ENCODE measurements around the gene DSTYK. TPM values are rescaled to one million over a fixed set of nuclear protein-coding genes. Genes with fewer than 3 reads are reported as not detected.

DSTYK gene
- 1 to 10 TPM; 9.8 to 10.0 TPM for total RNA-seq

GRCh38 chr1:205211169-205211838 is at the start of gene DSTYK:
TSS of gene DSTYK (minus strand) at chr1:205211702. CDS start at chr1:205211535, 167 bp downstream.
- Mint-ChIP-seq H3K36me3 (ENCODE audit: low read depth) (peaks cover 4% of the 10 kb centered on the region), H3K27ac (peak within 1 kb of the TSS; percentile 98), H3K9me3 (no peaks in the 10 kb centered on the region), H3K4me3 (peak within 1 kb of the TSS; percentile 93), H3K4me1 (peaks cover 17% of the 10 kb centered on the region), H3K27me3 (no peaks in the 10 kb centered on the region)
- peak; percentile 84 for ATAC-seq (replicated peaks)

GRCh38 chr1:205259998-205260397 is 48.5 kb upstream of the DSTYK start:
- Mint-ChIP-seq H3K9me3 (no peaks in the 10 kb centered on the region), H3K27ac (no peak overlapping the region), H3K27me3 (no peaks in the 10 kb centered on the region), H3K4me1 (peaks cover 5% of the 10 kb centered on the region), H3K4me3 (no peak overlapping the region), H3K36me3 (ENCODE audit: low read depth) (no peaks in the 10 kb centered on the region)
- ATAC-seq (replicated peaks) = no peak

GRCh38 chr1:205259324-205259832 is 47.9 kb upstream of the DSTYK start:
- Mint-ChIP-seq H3K27me3 (no peaks in the 10 kb centered on the region), H3K27ac (no peak overlapping the region), H3K9me3 (no peaks in the 10 kb centered on the region), H3K36me3 (ENCODE audit: low read depth) (no peaks in the 10 kb centered on the region), H3K4me3 (no peak overlapping the region), H3K4me1 (peaks cover 5% of the 10 kb centered on the region)
- no peak for ATAC-seq (replicated peaks)

GRCh38 chr1:205258719-205259118 is 47.2 kb upstream of the DSTYK start:
- no peaks in the 10 kb centered on the region for H3K9me3 Mint-ChIP-seq
- no peaks in the 10 kb centered on the region for H3K27me3 Mint-ChIP-seq
- ATAC-seq (replicated peaks) = no peak
- no peak overlapping the region for H3K27ac Mint-ChIP-seq
- H3K4me1 Mint-ChIP-seq = peaks cover 5% of the 10 kb centered on the region
- H3K36me3 Mint-ChIP-seq (ENCODE audit: low read depth) = no peaks in the 10 kb centered on the region
- H3K4me3 Mint-ChIP-seq = no peak overlapping the region

- Mint-ChIP-seq H3K27ac (no peak overlapping the region), H3K27me3 (no peaks in the 10 kb centered on the region), H3K9me3 (no peaks in the 10 kb centered on the region), H3K36me3 (ENCODE audit: low read depth) (no peaks in the 10 kb centered on the region), H3K4me1 (peaks cover 5% of the 10 kb centered on the region), H3K4me3 (no peak overlapping the region)
- ATAC-seq (replicated peaks) = no peak
Observed at GRCh38 chr1:205258261-205258691, 46.8 kb upstream of the DSTYK start.

- Mint-ChIP-seq H3K36me3 (ENCODE audit: low read depth) (no peaks in the 10 kb centered on the region), H3K9me3 (no peaks in the 10 kb centered on the region), H3K4me1 (peaks cover 5% of the 10 kb centered on the region), H3K27ac (no peak overlapping the region), H3K4me3 (no peak overlapping the region), H3K27me3 (no peaks in the 10 kb centered on the region)
- ATAC-seq (replicated peaks) = no peak
Observed at GRCh38 chr1:205257735-205258134, 46.2 kb upstream of the DSTYK start.

GRCh38 chr1:205256951-205257625 is 45.6 kb upstream of the DSTYK start:
- Mint-ChIP-seq H3K4me3 (no peak overlapping the region), H3K9me3 (no peaks in the 10 kb centered on the region), H3K27me3 (no peaks in the 10 kb centered on the region), H3K27ac (no peak overlapping the region), H3K4me1 (peaks cover 5% of the 10 kb centered on the region), H3K36me3 (ENCODE audit: low read depth) (no peaks in the 10 kb centered on the region)
- no peak for ATAC-seq (replicated peaks)

- Mint-ChIP-seq H3K4me1 (peaks cover 5% of the 10 kb centered on the region), H3K27ac (peak overlapping the region; percentile 36), H3K36me3 (ENCODE audit: low read depth) (no peaks in the 10 kb centered on the region), H3K4me3 (no peak overlapping the region), H3K9me3 (no peaks in the 10 kb centered on the region), H3K27me3 (no peaks in the 10 kb centered on the region)
- ATAC-seq (replicated peaks) = peak; percentile 97
Observed at GRCh38 chr1:205255941-205256780, 44.7 kb upstream of the DSTYK start.

GRCh38 chr1:205251576-205251975 is 40.1 kb upstream of the DSTYK start:
- Mint-ChIP-seq H3K4me1 (peaks cover 5% of the 10 kb centered on the region), H3K9me3 (no peaks in the 10 kb centered on the region), H3K4me3 (no peak overlapping the region), H3K36me3 (ENCODE audit: low read depth) (no peaks in the 10 kb centered on the region), H3K27ac (no peak overlapping the region), H3K27me3 (no peaks in the 10 kb centered on the region)
- ATAC-seq (replicated peaks) = no peak

GRCh38 chr1:205250699-205251098 is 39.2 kb upstream of the DSTYK start:
- Mint-ChIP-seq H3K4me1 (peaks cover 6% of the 10 kb centered on the region), H3K27ac (no peak overlapping the region), H3K36me3 (ENCODE audit: low read depth) (no peaks in the 10 kb centered on the region), H3K9me3 (no peaks in the 10 kb centered on the region), H3K27me3 (no peaks in the 10 kb centered on the region), H3K4me3 (no peak overlapping the region)
- no peak for ATAC-seq (replicated peaks)

GRCh38 chr1:205249651-205250050 is 38.1 kb upstream of the DSTYK start:
- Mint-ChIP-seq H3K36me3 (ENCODE audit: low read depth) (no peaks in the 10 kb centered on the region), H3K4me1 (peaks cover 6% of the 10 kb centered on the region), H3K4me3 (no peak overlapping the region), H3K9me3 (no peaks in the 10 kb centered on the region), H3K27ac (no peak overlapping the region), H3K27me3 (no peaks in the 10 kb centered on the region)
- ATAC-seq (replicated peaks) = no peak

GRCh38 chr1:205248793-205249601 is 37.5 kb upstream of the DSTYK start:
- Mint-ChIP-seq H3K9me3 (no peaks in the 10 kb centered on the region), H3K36me3 (ENCODE audit: low read depth) (no peaks in the 10 kb centered on the region), H3K27ac (no peak overlapping the region), H3K4me1 (peaks cover 6% of the 10 kb centered on the region), H3K4me3 (no peak overlapping the region), H3K27me3 (no peaks in the 10 kb centered on the region)
- no peak for ATAC-seq (replicated peaks)

- ATAC-seq (replicated peaks) = peak; percentile 53
- Mint-ChIP-seq H3K4me1 (peaks cover 6% of the 10 kb centered on the region), H3K36me3 (ENCODE audit: low read depth) (no peaks in the 10 kb centered on the region), H3K9me3 (no peaks in the 10 kb centered on the region), H3K4me3 (no peak overlapping the region), H3K27ac (no peak overlapping the region), H3K27me3 (peaks cover 5% of the 10 kb centered on the region)
Observed at GRCh38 chr1:205247130-205247921, 35.8 kb upstream of the DSTYK start.

All from activated T-helper 17 cell treated with anti-CD3 and anti-CD28 coated beads, Interleukin-2, amount 50 U/mL, for 72 hours (primary cell).